Hepatocyte (in vitro differentiated cells): Measurements from ENCODE around the gene IFIT3. TPM values are rescaled to one million over a fixed set of nuclear protein-coding genes. Genes with fewer than 3 reads are reported as not detected.

Experiments
- DNase-seq: peaks from one replicate; pipeline ENCODE4 v3.0.0-alpha.2; 2016; ENCODE audit warnings: low spot score
- H2AFZ ChIP-seq: fragments of 200-600 bp; sonication (generic); 2 replicates; pipeline ENCODE4 v1.6.0; 2016; ENCODE audit warnings: antibody characterized with exemption, mild to moderate bottlenecking
- H3K27ac ChIP-seq: fragments of 200-600 bp; sonication (generic); 2 replicates; pipeline ENCODE4 v1.5.1; 2016; ENCODE audit warnings: mild to moderate bottlenecking
- H3K27me3 ChIP-seq: fragments of 200-600 bp; sonication (generic); 2 replicates; pipeline ENCODE4 v1.6.1; 2016
- H3K36me3 ChIP-seq: fragments of 200-600 bp; sonication (generic); replicated peaks from 2 replicates; pipeline ENCODE4 v1.5.1; 2016; ENCODE audit warnings: low read depth; ENCODE audit not compliant: insufficient read depth
- H3K4me1 ChIP-seq: fragments of 200-600 bp; sonication (generic); 2 replicates; pipeline ENCODE4 v1.5.1; 2016; ENCODE audit warnings: mild to moderate bottlenecking, moderate library complexity; ENCODE audit not compliant: insufficient read depth
- H3K4me2 ChIP-seq: fragments of 200-600 bp; sonication (generic); 2 replicates; pipeline ENCODE4 v1.6.0; 2016
- H3K4me3 ChIP-seq: fragments of 200-600 bp; sonication (generic); 2 replicates; pipeline ENCODE4 v1.5.1; 2016; ENCODE audit warnings: mild to moderate bottlenecking
- H3K79me2 ChIP-seq: fragments of 200-600 bp; sonication (generic); 2 replicates; pipeline ENCODE4 v1.6.0; 2017; ENCODE audit warnings: mild to moderate bottlenecking
- H3K9me2 ChIP-seq: fragments of 200-600 bp; sonication (generic); replicated peaks from 2 replicates; pipeline ENCODE4 v1.6.0; 2017; ENCODE audit warnings: mild to moderate bottlenecking; ENCODE audit not compliant: insufficient read depth
- H3K9me3 ChIP-seq: fragments of 200-600 bp; sonication (generic); 2 replicates; pipeline ENCODE4 v1.5.1; 2016; ENCODE audit warnings: low read depth, mild to moderate bottlenecking
- H4K20me1 ChIP-seq: fragments of 200-600 bp; sonication (generic); 2 replicates; pipeline ENCODE4 v1.6.0; 2016; ENCODE audit warnings: mild to moderate bottlenecking; ENCODE audit not compliant: insufficient read depth, poor library complexity, severe bottlenecking
- CTCF ChIP-seq: fragments of 200-600 bp; sonication (generic); IDR thresholded peaks from 2 replicates; pipeline ENCODE4 v1.5.1; 2016; ENCODE audit warnings: antibody characterized with exemption, mild to moderate bottlenecking; ENCODE audit not compliant: poor library complexity
- EZH2 ChIP-seq: fragments of 200-600 bp; sonication (generic); IDR thresholded peaks from 2 replicates; pipeline ENCODE4 v1.6.1; 2016; ENCODE audit warnings: antibody characterized with exemption, mild to moderate bottlenecking, borderline replicate concordance
- EZH2phosphoT487 ChIP-seq: fragments of 200-600 bp; sonication (generic); IDR thresholded peaks from one replicate; pipeline ENCODE4 v1.6.1; 2018; ENCODE audit warnings: antibody characterized with exemption, mild to moderate bottlenecking, low read depth, moderate library complexity; ENCODE audit not compliant: unreplicated experiment, severe bottlenecking
- WGBS: methylation state at CpG from one replicate; pipeline ENCODE4 v1.1.6; 2016; ENCODE audit warnings: low lambda C conversion rate; ENCODE audit errors: missing lambda C conversion rate; 5-methylcytosine and 5-hydroxymethylcytosine counted together
- polyA plus RNA-seq: library from polyadenylated mRNA; unstranded; fragments of >200 nt; fragmentation: Nextera tagmentation; extraction: Ambion mirVana; gene quantifications from 2 replicates; pipeline ENCODE4 v1.2.1, GENCODE V29; 2016
- total RNA-seq: library from RNA; depleted of rRNA; stranded (reverse); fragments of >200 nt; gene quantifications from 2 replicates; pipeline ENCODE4 v1.2.3, GENCODE V29; 2014

IFIT3 gene
- total and polyA plus RNA-seq, 2 experiments from 2014 or later = 8.6 to 10.8 TPM

DNA sequence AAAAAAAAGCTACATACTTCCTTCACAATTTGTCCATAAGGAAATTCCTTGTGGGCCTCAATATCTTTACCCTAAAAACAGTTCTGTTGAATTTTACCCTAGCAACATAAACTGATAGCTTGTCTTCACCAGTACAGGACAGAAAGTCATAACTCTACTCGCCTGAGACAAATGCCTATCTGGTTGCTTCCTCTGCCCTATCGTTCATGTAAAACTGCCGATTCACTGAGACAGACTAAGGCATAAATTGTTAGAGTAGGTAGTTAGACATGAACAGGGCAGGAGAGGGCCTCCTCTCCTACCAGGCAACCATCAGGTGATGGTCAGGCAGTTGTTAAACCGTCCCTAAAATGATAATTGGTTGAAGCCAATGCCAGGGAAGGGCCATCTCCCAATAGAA is 25.0 kb downstream of the IFIT3 start:
- H3K9me3 ChIP-seq = no peaks in the 10 kb centered on the region
- H3K79me2 ChIP-seq = no peaks in the 10 kb centered on the region
- no peaks in the 10 kb centered on the region for H3K27me3 ChIP-seq
- no peak overlapping the region for H2AFZ ChIP-seq
- H4K20me1 ChIP-seq = no peaks in the 10 kb centered on the region
- H3K27ac ChIP-seq = peak overlapping the region; percentile 96
- 78% methylated on average over 4 of the region's 4 CpGs for WGBS
- no peaks in the 10 kb centered on the region for H3K36me3 ChIP-seq
- no peaks in the 10 kb centered on the region for H3K9me2 ChIP-seq
- H3K4me1 ChIP-seq = peaks cover 44% of the 10 kb centered on the region
- H3K4me2 ChIP-seq = peak overlapping the region; percentile 50
- no peak for TF ChIP-seq EZH2phosphoT487
- TF ChIP-seq CTCF = no peak
- TF ChIP-seq EZH2 = no peak
- no peak for DNase-seq
- H3K4me3 ChIP-seq = no peak overlapping the region

DNA sequence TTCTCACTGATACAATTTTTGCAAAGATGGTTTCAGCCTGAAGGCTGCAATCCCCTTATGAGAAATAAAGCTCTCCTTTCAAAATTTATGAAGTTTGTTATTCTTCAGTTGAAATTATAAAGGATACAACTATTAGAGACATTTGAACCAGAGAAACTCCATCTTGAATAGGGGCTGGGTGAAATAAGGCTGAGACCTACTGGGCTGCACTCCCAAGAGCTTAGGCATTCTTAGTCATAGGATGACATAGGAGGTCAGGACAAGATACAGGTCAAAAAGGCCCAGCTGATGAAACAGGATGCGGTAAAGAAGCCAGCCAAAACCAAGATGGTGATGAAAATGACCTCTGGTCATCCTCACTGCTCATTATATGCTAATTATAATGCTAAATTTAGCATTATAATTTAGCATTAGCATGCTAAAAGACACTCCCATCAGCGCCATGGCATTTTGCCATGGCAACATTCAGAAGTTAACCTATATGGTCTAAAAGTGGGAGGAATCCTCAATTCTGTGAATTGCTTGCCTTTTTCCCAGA is 27.7 kb downstream of the IFIT3 start:
- DNase-seq = no peak
- H3K4me2 ChIP-seq = no peak overlapping the region
- H4K20me1 ChIP-seq = no peaks in the 10 kb centered on the region
- no peaks in the 10 kb centered on the region for H3K36me3 ChIP-seq
- H3K79me2 ChIP-seq = no peaks in the 10 kb centered on the region
- 96% methylated on average over 2 of the region's 2 CpGs for WGBS
- H2AFZ ChIP-seq = no peak overlapping the region
- no peak overlapping the region for H3K27ac ChIP-seq
- no peaks in the 10 kb centered on the region for H3K27me3 ChIP-seq
- no peaks in the 10 kb centered on the region for H3K9me3 ChIP-seq
- no peaks in the 10 kb centered on the region for H3K9me2 ChIP-seq
- no peak overlapping the region for H3K4me3 ChIP-seq
- TF ChIP-seq EZH2 (no peak), EZH2phosphoT487 (no peak), CTCF (no peak)
- H3K4me1 ChIP-seq = peaks cover 27% of the 10 kb centered on the region

GRCh38 chr10:89357096-89357495 is 29.3 kb downstream of the IFIT3 start:
- no peak for TF ChIP-seq CTCF
- no peak for TF ChIP-seq EZH2
- no peak for TF ChIP-seq EZH2phosphoT487
- Histone ChIP-seq H3K4me3 (no peak overlapping the region), H3K36me3 (no peaks in the 10 kb centered on the region), H3K79me2 (no peaks in the 10 kb centered on the region), H3K27me3 (no peaks in the 10 kb centered on the region), H3K9me3 (no peaks in the 10 kb centered on the region), H3K4me2 (no peak overlapping the region), H3K27ac (no peak overlapping the region), H3K9me2 (no peaks in the 10 kb centered on the region), H4K20me1 (no peaks in the 10 kb centered on the region), H2AFZ (no peak overlapping the region), H3K4me1 (peaks cover 16% of the 10 kb centered on the region)
- DNase-seq = no peak
- WGBS = 44% methylated on average over 1 of the region's 1 CpG
